HL-60 (cell line): ENCODE measurements around the gene ZNF22.

Experiments used
- DNase-seq, 2 experiments: peaks; one replicate each; pipeline ENCODE4 v3.0.0-alpha.2; 2010 to 2020; ENCODE audit warnings: low read depth in 1 of 2, low spot score in 1 of 2
- H3K27ac ChIP-seq: fragments of 250-450 bp; sonication (Bioruptor Pico); replicated peaks from 2 replicates; pipeline ENCODE4 v1.5.1; 2020; ENCODE audit warnings: mild to moderate bottlenecking, moderate library complexity
- H3K27me3 ChIP-seq: fragments of 250-450 bp; sonication (Bioruptor Pico); 2 replicates; pipeline ENCODE4 v1.5.1; 2021; ENCODE audit warnings: mild to moderate bottlenecking, moderate library complexity; ENCODE audit not compliant: insufficient read depth, poor library complexity, severe bottlenecking
- H3K4me3 ChIP-seq: replicated peaks from 2 replicates; pipeline ENCODE4 v1.5.1; 2011; ENCODE audit warnings: mild to moderate bottlenecking, control low read depth, low read length; ENCODE audit not compliant: insufficient read depth
- CTCF ChIP-seq: IDR thresholded peaks from one replicate; pipeline ENCODE4 v1.5.1; 2011; ENCODE audit warnings: low read length, control low read depth, inconsistent platforms; ENCODE audit not compliant: insufficient read depth
- GABPA ChIP-seq: IDR thresholded peaks from 2 replicates; pipeline ENCODE4 v1.6.1; 2012; ENCODE audit warnings: low read depth
- POLR2AphosphoS5 ChIP-seq: IDR thresholded peaks from 2 replicates; pipeline ENCODE4 v1.6.1; 2012; ENCODE audit warnings: low read depth
- REST ChIP-seq: IDR thresholded peaks from 2 replicates; pipeline ENCODE4 v1.6.1; 2012; ENCODE audit warnings: low read depth; ENCODE audit not compliant: insufficient replicate concordance
- SPI1 ChIP-seq: IDR thresholded peaks from 2 replicates; pipeline ENCODE4 v1.6.1; 2012; ENCODE audit warnings: low read depth, mild to moderate bottlenecking, borderline replicate concordance

ZNF22 gene

GRCh38 chr10:44998146-44998631 lies 2.5 kb upstream of the ZNF22 start:
- DNase-seq, result no peak
- no peak overlapping the region for H3K4me3 ChIP-seq
- H3K27me3 ChIP-seq, result no peaks in the 10 kb centered on the region
- H3K27ac ChIP-seq, result no peak overlapping the region
- TF ChIP-seq POLR2AphosphoS5 (no peak), REST (no peak), SPI1 (no peak), CTCF (no peak), GABPA (no peak)

GRCh38 chr10:45000138-45000751 lies 478 bp upstream of the ZNF22 start:
- TF ChIP-seq GABPA (no peak), POLR2AphosphoS5 (no peak), SPI1 (no peak), CTCF (no peak), REST (no peak)
- Histone ChIP-seq H3K27me3 (no peaks in the 10 kb centered on the region), H3K27ac (peak overlapping the region; percentile 59), H3K4me3 (peak overlapping the region; percentile 46; the same call in 1 of the 2 replicates)
- DNase-seq, result no peak

GRCh38 chr10:45001381-45002148 lies 842 bp downstream of the ZNF22 start:
- no peak for TF ChIP-seq SPI1
- no peak for TF ChIP-seq GABPA
- no peak for TF ChIP-seq CTCF
- no peak for TF ChIP-seq POLR2AphosphoS5
- no peak for TF ChIP-seq REST
- Histone ChIP-seq H3K27ac (peak overlapping the region; percentile 59), H3K27me3 (no peaks in the 10 kb centered on the region), H3K4me3 (peak overlapping the region; percentile 46)
- peak in 1 of 2 experiments; percentile 47 for DNase-seq
